HUES48 (cell line): Measurements from ENCODE around the gene ZNF324.
A peak's percentile ranks its signal among the peaks of the same experiment; 100 is the strongest.
"Not testable (repeated sequence)": the region's sequence is repeated elsewhere in the genome, so short reads cannot be mapped to it uniquely, and the experiment has no call there.

Source experiments
- H3K27ac ChIP-seq: one replicate; pipeline ENCODE4 v1.7.0; 2013; ENCODE audit warnings: low read depth, low read length, inconsistent platforms
- H3K27me3 ChIP-seq: 2 replicates; pipeline ENCODE4 v1.6.1; 2013; ENCODE audit warnings: mild to moderate bottlenecking, low read length; ENCODE audit not compliant: control insufficient read depth, insufficient read depth
- H3K36me3 ChIP-seq: 2 replicates; pipeline ENCODE4 v1.6.1; 2013; ENCODE audit warnings: low read length; ENCODE audit not compliant: control insufficient read depth, insufficient read depth
- H3K4me1 ChIP-seq: 2 replicates; pipeline ENCODE4 v1.6.1; 2013; ENCODE audit warnings: mild to moderate bottlenecking, low read length; ENCODE audit not compliant: control insufficient read depth, insufficient read depth
- H3K4me3 ChIP-seq: 2 replicates; pipeline ENCODE4 v1.5.1; 2013; ENCODE audit warnings: mild to moderate bottlenecking, low read depth, low read length
- H3K9ac ChIP-seq: 2 replicates; pipeline ENCODE4 v1.6.1; 2013; ENCODE audit warnings: mild to moderate bottlenecking, low read depth, low read length, moderate library complexity
- H3K9me3 ChIP-seq: 2 replicates; pipeline ENCODE4 v1.6.1; 2013; ENCODE audit warnings: low read length; ENCODE audit not compliant: control insufficient read depth, insufficient read depth

The ZNF324 gene

GRCh38 chr19:58466760-58467589 lies at the start of gene ZNF324:
Gene ZNF324 (plus strand): TSS chr19:58467080. CDS start chr19:58469186, 2,106 bp downstream.
- Histone ChIP-seq H3K9me3 (no peaks in the 10 kb centered on the region), H3K36me3 (peaks cover 12% of the 10 kb centered on the region; the same call in 1 of the 2 replicates), H3K9ac (no peak within 1 kb of the TSS; the same call in 1 of the 2 replicates), H3K27ac (peak within 1 kb of the TSS; percentile 51), H3K27me3 (no peaks in the 10 kb centered on the region), H3K4me1 (no peaks in the 10 kb centered on the region), H3K4me3 (peak within 1 kb of the TSS; percentile 78)

GRCh38 chr19:58428617-58429016 lies 38.3 kb upstream of the ZNF324 start:
- Histone ChIP-seq H3K9me3 (peaks cover 56% of the 10 kb centered on the region), H3K4me1 (no peaks in the 10 kb centered on the region), H3K36me3 (peaks cover 12% of the 10 kb centered on the region), H3K9ac (no peak overlapping the region), H3K27ac (no peak overlapping the region), H3K4me3 (no peak overlapping the region), H3K27me3 (no peaks in the 10 kb centered on the region)

GRCh38 chr19:58429745-58430144 lies 37.1 kb upstream of the ZNF324 start:
- no peaks in the 10 kb centered on the region for H3K4me1 ChIP-seq
- no peak overlapping the region for H3K4me3 ChIP-seq
- peaks cover 67% of the 10 kb centered on the region for H3K9me3 ChIP-seq
- H3K36me3 ChIP-seq: peaks cover 23% of the 10 kb centered on the region
- no peaks in the 10 kb centered on the region for H3K27me3 ChIP-seq
- no peak overlapping the region for H3K9ac ChIP-seq
- no peak overlapping the region for H3K27ac ChIP-seq

- Histone ChIP-seq H3K27ac (no peak overlapping the region), H3K4me1 (no peaks in the 10 kb centered on the region), H3K9ac (no peak overlapping the region), H3K27me3 (no peaks in the 10 kb centered on the region), H3K36me3 (peaks cover 43% of the 10 kb centered on the region), H3K4me3 (no peak overlapping the region; the same call in 1 of the 2 replicates), H3K9me3 (peaks cover 86% of the 10 kb centered on the region)
Measured at GRCh38 chr19:58434217-58434616, 32.7 kb upstream of the ZNF324 start.

GRCh38 chr19:58439576-58440554 lies 27.0 kb upstream of the ZNF324 start, which contains the start of gene ZNF132:
Gene ZNF132 (minus strand): TSS chr19:58440153. CDS start chr19:58439821, 332 bp downstream.
- Histone ChIP-seq H3K27me3 (peaks cover 5% of the 10 kb centered on the region; the same call in 1 of the 2 replicates), H3K9ac (no peak within 1 kb of the TSS), H3K4me3 (peak within 1 kb of the TSS; percentile 69), H3K4me1 (no peaks in the 10 kb centered on the region), H3K36me3 (peaks cover 19% of the 10 kb centered on the region), H3K27ac (no peak within 1 kb of the TSS), H3K9me3 (peaks cover 49% of the 10 kb centered on the region)

GRCh38 chr19:58440556-58440955 lies 26.3 kb upstream of the ZNF324 start:
- H3K4me3 ChIP-seq: peak overlapping the region; percentile 69
- peaks cover 5% of the 10 kb centered on the region; the same call in 1 of the 2 replicates for H3K27me3 ChIP-seq
- H3K36me3 ChIP-seq: peaks cover 12% of the 10 kb centered on the region
- H3K9ac ChIP-seq: no peak overlapping the region
- H3K4me1 ChIP-seq: no peaks in the 10 kb centered on the region
- H3K27ac ChIP-seq: no peak overlapping the region
- peaks cover 42% of the 10 kb centered on the region for H3K9me3 ChIP-seq

- H3K27me3 ChIP-seq, H3K4me3 ChIP-seq, H3K9ac ChIP-seq, H3K27ac ChIP-seq, H3K4me1 ChIP-seq, H3K36me3 ChIP-seq: not testable (repeated sequence)
- peaks cover 27% of the 10 kb centered on the region for H3K9me3 ChIP-seq
Measured at GRCh38 chr19:58442986-58443385, 23.9 kb upstream of the ZNF324 start.

GRCh38 chr19:58448860-58449259 lies 18.0 kb upstream of the ZNF324 start:
- not testable (repeated sequence) for H3K4me1 ChIP-seq, H3K27ac ChIP-seq, H3K36me3 ChIP-seq, H3K9ac ChIP-seq, H3K4me3 ChIP-seq
- Histone ChIP-seq H3K27me3 (peaks cover 13% of the 10 kb centered on the region), H3K9me3 (peaks cover 11% of the 10 kb centered on the region)

- H3K27ac ChIP-seq, H3K4me1 ChIP-seq, H3K9ac ChIP-seq, H3K4me3 ChIP-seq, H3K36me3 ChIP-seq: not testable (repeated sequence)
- Histone ChIP-seq H3K27me3 (peaks cover 13% of the 10 kb centered on the region), H3K9me3 (peaks cover 11% of the 10 kb centered on the region)
Measured at GRCh38 chr19:58449980-58450379, 16.9 kb upstream of the ZNF324 start.

GRCh38 chr19:58450856-58451357 lies 16.0 kb upstream of the ZNF324 start:
- Histone ChIP-seq H3K27ac (no peak overlapping the region), H3K9ac (no peak overlapping the region), H3K4me3 (peak overlapping the region; percentile 73), H3K4me1 (0 out of 2 replicates have a peak, but pooled peaks cover 3% of the 10 kb centered on the region), H3K36me3 (no peaks in the 10 kb centered on the region), H3K9me3 (peaks cover 11% of the 10 kb centered on the region), H3K27me3 (peaks cover 13% of the 10 kb centered on the region)
